Measurements from ENCODE around the gene TNIP1.

GRCh38 chr5:151082282-151082902 is 1.6 kb upstream of the TNIP1 start:
- TF ChIP-seq YY1 (IDR thresholded peaks at IDR 0.05; ENCODE audit: insufficient read depth, insufficient read length) = no peak
- no peak for TF ChIP-seq ZNF274 (IDR thresholded peaks at IDR 0.05; ENCODE audit: low read depth, low read length)
- TF ChIP-seq SUZ12 (IDR thresholded peaks at IDR 0.05; ENCODE audit: extremely low read depth, insufficient read depth, insufficient read length) = no peak
